Mononuclear cell (primary cell): ENCODE results near the gene ABTB1. TPM values are rescaled to one million over a fixed set of nuclear protein-coding genes. Genes with fewer than 3 reads are reported as not detected.

Source experiments
- H3K27me3 ChIP-seq: 2 replicates; pipeline ENCODE4 v1.6.0; 2011; ENCODE audit warnings: low read length, control low read depth; ENCODE audit not compliant: insufficient read depth
- H3K4me1 ChIP-seq: 2 replicates; pipeline ENCODE4 v1.5.1; 2011; ENCODE audit warnings: mild to moderate bottlenecking, low read length, control low read depth; ENCODE audit not compliant: insufficient read depth
- H3K4me3 ChIP-seq: 2 replicates; pipeline ENCODE4 v1.5.1; 2011; ENCODE audit warnings: mild to moderate bottlenecking, low read length, moderate library complexity
- H3K9me3 ChIP-seq: 2 replicates; pipeline ENCODE4 v1.5.1; 2011; ENCODE audit warnings: low read depth, mild to moderate bottlenecking, control low read depth, low read length
- total RNA-seq: library from RNA; depleted of rRNA; stranded (reverse); fragments of >200 nt; gene quantifications from one replicate; pipeline ENCODE4 v1.2.3, GENCODE V29; 2012

Gene ABTB1
- total RNA-seq, 1 donor = 27.3 TPM

DNA sequence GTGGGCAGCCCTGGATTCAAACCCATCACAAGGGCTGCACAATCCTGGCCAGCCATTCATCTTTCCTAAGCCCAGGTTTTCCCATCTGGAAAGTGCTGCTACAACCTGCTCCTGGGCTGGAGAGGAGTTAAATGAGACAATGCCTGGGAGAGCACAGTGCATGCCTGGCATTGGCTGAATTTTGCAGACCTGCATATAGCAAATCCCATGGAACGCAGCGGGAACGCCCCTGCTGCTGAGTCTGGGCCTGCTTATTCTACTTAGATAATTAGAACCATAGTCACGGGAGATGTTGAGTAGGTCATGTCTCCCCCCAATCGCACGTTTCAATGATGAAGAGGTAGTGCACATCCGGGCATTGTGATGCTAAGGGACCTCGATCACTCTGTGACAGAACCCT lies 46.6 kb downstream of the ABTB1 start:
- Histone ChIP-seq H3K4me1 (no peaks in the 10 kb centered on the region), H3K27me3 (no peaks in the 10 kb centered on the region), H3K9me3 (no peaks in the 10 kb centered on the region), H3K4me3 (no peak overlapping the region)

DNA sequence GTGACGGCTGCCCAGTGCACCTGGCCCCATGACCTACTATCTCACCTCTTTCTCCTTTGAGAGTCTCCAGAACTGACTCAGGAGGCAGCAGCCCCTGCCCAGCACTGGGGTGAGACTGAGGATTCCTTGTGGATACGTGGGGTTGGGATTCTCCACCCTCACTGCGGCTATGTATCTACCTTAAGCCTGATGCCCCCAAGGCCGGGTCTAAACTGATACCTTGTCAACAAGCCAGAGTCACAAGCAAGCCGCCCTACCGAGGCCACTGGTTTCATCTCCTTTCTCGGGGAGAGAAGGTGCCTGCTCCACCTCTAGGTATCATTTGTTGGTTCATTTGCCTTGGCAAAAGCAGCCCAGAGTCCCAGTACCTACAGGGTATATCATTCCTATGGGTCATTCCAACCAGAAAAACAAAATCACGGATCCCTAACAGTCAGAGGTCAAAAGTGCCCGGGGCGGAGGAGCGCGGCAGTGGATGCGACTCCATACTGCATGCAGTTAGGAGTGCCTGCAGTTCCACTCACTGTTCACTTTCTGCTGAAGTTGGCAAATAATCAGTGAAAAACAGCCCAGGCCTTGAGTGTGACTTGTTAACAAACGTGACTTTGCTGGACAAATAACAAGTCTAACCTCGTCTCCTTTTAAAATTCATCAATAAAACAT lies 47.5 kb downstream of the ABTB1 start:
- Histone ChIP-seq H3K4me1 (no peaks in the 10 kb centered on the region), H3K9me3 (no peaks in the 10 kb centered on the region), H3K4me3 (no peak overlapping the region), H3K27me3 (no peaks in the 10 kb centered on the region)

DNA sequence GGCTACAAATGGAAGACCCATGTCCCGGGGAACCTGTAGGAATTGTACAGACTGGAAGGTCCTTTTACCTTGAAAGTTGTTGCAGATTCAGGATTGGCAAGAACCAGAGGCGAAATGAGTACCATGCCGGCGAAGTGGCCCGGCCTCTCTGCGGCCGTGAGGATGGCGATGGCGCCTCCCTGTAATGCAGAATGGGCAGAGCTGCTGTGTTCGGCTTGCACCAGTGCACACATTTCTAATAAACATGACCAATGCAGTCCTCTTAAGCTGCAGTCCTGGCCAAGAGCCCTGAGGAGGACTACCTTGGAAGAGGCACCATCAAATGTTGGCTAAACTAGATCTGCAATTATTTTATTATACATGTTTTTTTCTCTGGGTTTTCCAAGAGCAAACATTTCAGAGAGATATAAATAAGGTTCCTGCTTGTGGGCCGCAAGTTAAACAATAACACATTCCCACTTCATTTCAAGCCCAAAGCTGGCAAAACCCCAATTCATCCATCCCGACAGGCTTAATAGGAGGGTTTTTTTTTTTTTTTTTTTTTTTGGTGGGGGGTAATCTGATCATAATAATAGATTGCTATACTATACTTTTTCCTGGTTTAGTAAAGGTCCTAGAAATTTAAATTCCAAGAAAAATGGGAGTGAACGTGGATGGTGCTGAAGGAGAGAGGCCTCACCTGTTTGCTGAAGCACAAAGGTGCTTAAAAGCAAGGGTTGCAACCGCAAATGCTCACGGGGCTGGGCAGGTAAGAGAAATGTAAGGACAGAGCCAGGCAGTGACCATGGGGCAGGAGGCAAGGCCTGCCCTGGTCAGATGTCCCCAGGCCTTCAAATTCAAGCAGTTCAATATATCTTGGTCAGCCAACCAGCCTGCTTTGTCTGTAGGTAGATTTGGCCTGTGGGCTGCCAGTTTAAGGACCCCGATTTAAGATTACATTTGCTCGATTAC lies 48.5 kb downstream of the ABTB1 start:
- H3K9me3 ChIP-seq = no peaks in the 10 kb centered on the region
- H3K4me3 ChIP-seq = no peak overlapping the region
- H3K27me3 ChIP-seq = no peaks in the 10 kb centered on the region
- H3K4me1 ChIP-seq = no peaks in the 10 kb centered on the region

- Histone ChIP-seq H3K9me3 (no peaks in the 10 kb centered on the region), H3K4me3 (no peak overlapping the region), H3K4me1 (no peaks in the 10 kb centered on the region), H3K27me3 (no peaks in the 10 kb centered on the region)
Measured at GRCh38 chr3:127722091-127722784, 49.5 kb downstream of the ABTB1 start.

- H3K27me3 ChIP-seq = no peaks in the 10 kb centered on the region
- H3K4me3 ChIP-seq = no peak overlapping the region
- no peaks in the 10 kb centered on the region for H3K9me3 ChIP-seq
- no peaks in the 10 kb centered on the region for H3K4me1 ChIP-seq
Measured at GRCh38 chr3:127723011-127723567, 50.3 kb downstream of the ABTB1 start.

GRCh38 chr3:127726894-127727293 lies 54.1 kb downstream of the ABTB1 start:
- no peaks in the 10 kb centered on the region for H3K9me3 ChIP-seq
- no peak overlapping the region for H3K4me3 ChIP-seq
- H3K4me1 ChIP-seq = peaks cover 20% of the 10 kb centered on the region
- H3K27me3 ChIP-seq = no peaks in the 10 kb centered on the region

DNA sequence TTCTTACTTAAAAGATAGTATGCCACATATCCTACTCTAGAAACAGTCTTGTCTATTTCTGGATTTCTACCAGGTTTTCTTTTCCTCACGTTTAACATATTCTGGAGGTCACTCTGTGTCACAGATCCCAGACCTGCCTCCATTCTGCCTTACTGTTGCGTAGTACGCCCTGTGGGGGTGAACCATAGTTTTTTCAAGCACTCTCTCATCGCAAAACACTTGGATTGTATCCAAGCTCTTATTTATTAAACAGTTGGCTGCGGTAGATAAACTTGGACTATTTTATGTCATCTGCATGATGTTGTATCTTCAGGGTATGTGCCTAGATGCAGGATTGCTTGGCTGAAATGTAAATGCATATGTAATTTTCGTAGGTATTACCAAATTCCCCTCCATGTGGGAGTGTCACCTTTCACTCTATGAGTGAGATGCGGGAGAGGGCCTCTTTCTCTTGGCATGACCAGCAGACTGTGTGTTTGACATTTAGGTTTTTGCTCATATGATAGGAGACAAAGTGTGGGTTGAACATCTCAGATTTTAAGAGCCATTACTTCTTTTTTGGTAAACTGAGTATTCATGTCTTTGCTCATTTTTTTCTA lies 55.8 kb downstream of the ABTB1 start:
- Histone ChIP-seq H3K4me3 (no peak overlapping the region), H3K4me1 (peaks cover 24% of the 10 kb centered on the region), H3K9me3 (no peaks in the 10 kb centered on the region), H3K27me3 (no peaks in the 10 kb centered on the region)

GRCh38 chr3:127729556-127730056 lies 56.9 kb downstream of the ABTB1 start:
- no peak overlapping the region for H3K4me3 ChIP-seq
- no peaks in the 10 kb centered on the region for H3K27me3 ChIP-seq
- H3K9me3 ChIP-seq = no peaks in the 10 kb centered on the region
- peaks cover 35% of the 10 kb centered on the region for H3K4me1 ChIP-seq

GRCh38 chr3:127730171-127730570 lies 57.4 kb downstream of the ABTB1 start:
- Histone ChIP-seq H3K4me3 (no peak overlapping the region), H3K4me1 (peaks cover 41% of the 10 kb centered on the region), H3K9me3 (no peaks in the 10 kb centered on the region), H3K27me3 (no peaks in the 10 kb centered on the region)

Other genes with a start within 250 kb of the ABTB1 start
- gene TPRA1, start 82.2 kb upstream of the ABTB1 start, total RNA-seq = 9.3 TPM
- gene MCM2, start 74.5 kb upstream of the ABTB1 start, total RNA-seq = 8.9 TPM
- 1.9 TPM for gene PODXL2, start 43.8 kb upstream of the ABTB1 start, total RNA-seq
- 10.7 TPM for gene MGLL, start 149.6 kb downstream of the ABTB1 start, total RNA-seq
- gene KBTBD12, start 242.3 kb downstream of the ABTB1 start, total RNA-seq = not detected